Measurements from ENCODE around the gene GJB4.

- TF ChIP-seq CTCF (IDR thresholded peaks at IDR 0.05; ENCODE audit: low read depth, low read length): peak; percentile 92
- TF ChIP-seq POLR2A (IDR thresholded peaks at IDR 0.05; ENCODE audit: extremely low read depth, insufficient read length): no peak
- TF ChIP-seq MAX (IDR thresholded peaks at IDR 0.05; ENCODE audit: low read depth, low read length): no peak
- no peak for TF ChIP-seq MYC (IDR thresholded peaks at IDR 0.05; ENCODE audit: low read depth, low read length)
Measured at GRCh38 chr1:34742667-34743270, 16.8 kb upstream of the GJB4 start.

Data from NB4 (cell line).